GM21825 (cell line): Measurements from ENCODE around the gene SLC6A8.
"Not testable (repeated sequence)": the region's sequence is repeated elsewhere in the genome, so short reads cannot be mapped to it uniquely, and the experiment has no call there.

Experiments
- ATAC-seq: cut with Tn5 transposase; IDR thresholded peaks from one replicate; pipeline ENCODE4 v1.9.1; 2021; ENCODE audit warnings: mild to moderate bottlenecking, moderate library complexity; ENCODE audit not compliant: unreplicated experiment

SLC6A8 gene

GRCh38 chrX:153728951-153729631 lies 41.4 kb downstream of the SLC6A8 start:
- no peak for ATAC-seq

GRCh38 chrX:153730115-153730514 lies 42.4 kb downstream of the SLC6A8 start:
- not testable (repeated sequence) for ATAC-seq

GRCh38 chrX:153731117-153731844 lies 43.6 kb downstream of the SLC6A8 start:
- no peak for ATAC-seq

- ATAC-seq = no peak
Observed at GRCh38 chrX:153731845-153732215, 44.1 kb downstream of the SLC6A8 start.

- ATAC-seq = no peak
Observed at GRCh38 chrX:153732401-153732800, 44.7 kb downstream of the SLC6A8 start.

GRCh38 chrX:153733651-153734240 lies 46.0 kb downstream of the SLC6A8 start:
- ATAC-seq = no peak

GRCh38 chrX:153734871-153735270 lies 47.1 kb downstream of the SLC6A8 start:
- no peak for ATAC-seq

- ATAC-seq = no peak
Observed at GRCh38 chrX:153735274-153735673, 47.5 kb downstream of the SLC6A8 start.

- no peak for ATAC-seq
Observed at GRCh38 chrX:153736071-153736820, 48.5 kb downstream of the SLC6A8 start.

GRCh38 chrX:153736871-153737441 lies 49.2 kb downstream of the SLC6A8 start:
- no peak for ATAC-seq

- no peak for ATAC-seq
Observed at GRCh38 chrX:153738056-153738605, 50.4 kb downstream of the SLC6A8 start.

GRCh38 chrX:153739754-153740486 lies 52.2 kb downstream of the SLC6A8 start:
- no peak for ATAC-seq

- ATAC-seq = no peak
Observed at GRCh38 chrX:153740631-153741222, 53.0 kb downstream of the SLC6A8 start.

- ATAC-seq = no peak
Observed at GRCh38 chrX:153741446-153741845, 53.7 kb downstream of the SLC6A8 start.

GRCh38 chrX:153742111-153742510 lies 54.4 kb downstream of the SLC6A8 start:
- ATAC-seq = not testable (repeated sequence)

GRCh38 chrX:153742796-153743467 lies 55.2 kb downstream of the SLC6A8 start:
- not testable (repeated sequence) for ATAC-seq

- not testable (repeated sequence) for ATAC-seq
Observed at GRCh38 chrX:153743468-153744209, 55.9 kb downstream of the SLC6A8 start.
